GM19468 (cell line): ENCODE measurements around the gene HGS.
"Not testable (repeated sequence)": the region's sequence is repeated elsewhere in the genome, so short reads cannot be mapped to it uniquely, and the experiment has no call there.

Experiments
- ATAC-seq: cut with Tn5 transposase; IDR thresholded peaks from one replicate; pipeline ENCODE4 v1.9.1; 2021; ENCODE audit warnings: mild to moderate bottlenecking, moderate library complexity, moderate number of reproducible peaks; ENCODE audit not compliant: unreplicated experiment; ENCODE audit errors: extremely low read depth

HGS gene

DNA sequence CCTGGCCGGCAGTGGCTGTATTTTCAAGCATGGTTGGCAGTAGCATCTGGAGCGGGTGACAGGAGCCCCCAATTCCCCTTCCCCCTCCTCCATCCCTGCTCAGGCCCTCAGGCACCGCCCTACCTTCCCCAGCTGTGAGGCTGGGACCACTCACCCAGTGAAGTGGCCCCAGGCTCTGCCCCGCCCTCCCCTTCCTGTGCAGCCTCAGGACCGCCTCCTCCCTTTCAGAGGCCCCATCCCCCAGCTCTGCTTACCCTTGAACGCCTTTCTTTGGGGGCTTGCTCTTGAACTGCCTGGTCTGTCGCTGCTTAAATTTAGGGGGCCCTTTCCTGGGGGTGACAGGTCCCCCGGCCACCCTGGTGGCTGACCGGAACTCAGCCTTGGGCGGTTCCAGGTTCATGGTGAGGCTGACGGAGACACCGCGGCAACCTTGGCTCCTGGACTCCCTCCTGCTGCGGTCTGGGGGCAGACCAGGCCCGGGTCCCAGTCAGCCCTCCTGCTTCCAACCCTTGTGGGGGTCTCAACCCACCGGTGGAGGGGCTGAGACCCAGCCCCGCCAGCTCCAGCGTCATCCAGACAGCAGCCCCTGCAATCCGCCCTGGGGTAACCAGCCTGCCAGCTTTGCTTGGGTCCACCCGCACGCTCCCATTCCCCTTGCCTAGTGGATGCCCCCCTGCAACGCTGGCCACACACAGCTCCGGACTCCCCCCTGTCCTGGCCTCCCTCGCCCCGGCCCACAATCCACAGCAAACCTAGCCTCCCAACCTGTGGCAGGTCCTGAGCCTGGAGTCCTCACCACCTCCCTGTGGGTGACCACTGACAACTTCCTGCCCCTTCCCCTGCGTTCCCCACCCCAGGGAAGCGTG is 30.7 kb upstream of the HGS start:
- no peak for ATAC-seq

DNA sequence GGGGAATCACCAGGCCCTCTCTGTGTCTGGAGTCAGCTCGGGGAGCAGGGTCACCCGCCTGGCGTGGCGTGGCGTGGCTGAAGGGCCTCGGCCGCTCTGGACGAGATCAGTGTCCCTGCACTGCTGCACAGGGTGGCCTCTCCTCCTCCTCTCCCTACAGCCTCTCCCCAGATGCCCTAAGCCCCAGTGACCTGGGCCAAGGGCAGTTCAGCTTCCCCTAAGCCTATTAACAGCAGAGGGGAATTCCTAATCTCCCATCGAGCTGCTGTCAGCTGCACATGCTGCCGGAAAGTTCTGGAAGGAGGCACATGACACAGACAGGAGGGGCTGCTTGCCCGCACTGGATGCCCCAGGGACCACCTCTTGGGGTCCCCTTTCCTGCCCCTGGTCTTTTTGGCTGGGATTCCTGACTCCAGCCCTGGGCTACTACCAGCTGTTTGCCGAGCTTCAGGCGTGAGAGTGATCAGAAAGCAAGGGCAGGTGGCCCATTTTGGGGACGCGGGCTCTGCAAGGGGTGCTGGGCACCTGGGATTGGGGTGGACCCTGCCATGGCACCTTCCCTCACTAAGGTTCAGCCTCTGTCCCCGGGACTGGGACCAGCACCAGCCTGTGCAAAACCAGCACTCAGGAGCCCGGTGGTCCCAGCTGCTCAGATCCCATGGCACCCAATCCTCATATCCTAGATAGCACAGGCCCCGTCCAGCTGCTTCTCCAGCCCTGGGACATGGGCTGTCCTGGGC is 28.3 kb upstream of the HGS start:
- ATAC-seq = no peak

DNA sequence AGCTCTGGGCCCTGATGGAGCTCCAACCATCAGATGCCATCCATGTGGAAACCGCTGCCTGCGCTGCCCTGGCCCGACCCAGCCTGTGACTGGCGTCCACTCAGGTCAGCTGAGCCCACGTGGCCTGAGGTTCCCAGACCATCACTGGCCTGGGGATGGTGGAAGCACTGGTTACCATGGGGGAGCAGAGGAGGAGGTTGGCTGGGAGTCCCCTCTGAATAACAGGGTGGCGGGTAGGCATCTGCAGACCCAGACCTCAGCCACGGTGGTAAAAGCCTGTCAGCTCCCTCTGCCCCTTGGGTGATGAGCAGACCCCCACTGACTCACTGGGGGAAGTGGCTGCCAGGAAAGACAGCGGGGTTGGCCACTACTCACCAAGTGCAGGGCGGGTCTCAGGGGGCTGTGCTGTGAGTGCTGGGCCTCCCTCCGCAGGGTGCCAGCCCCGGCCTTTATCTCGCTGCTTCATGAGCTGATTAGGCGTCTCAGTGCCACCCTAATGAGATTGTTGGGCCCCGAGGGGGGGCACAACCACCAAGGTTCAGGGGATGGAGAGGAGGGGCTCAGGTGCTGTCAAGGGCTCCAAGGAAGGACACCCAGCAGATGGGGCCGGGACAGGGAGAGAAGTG is 27.6 kb upstream of the HGS start, which contains the start of gene PDE6G:
TSS of gene PDE6G (minus strand) at position 425 of the 626 bp plus-strand sequence. CDS start 3,237 bp downstream, outside the sequence.
- ATAC-seq = no peak

DNA sequence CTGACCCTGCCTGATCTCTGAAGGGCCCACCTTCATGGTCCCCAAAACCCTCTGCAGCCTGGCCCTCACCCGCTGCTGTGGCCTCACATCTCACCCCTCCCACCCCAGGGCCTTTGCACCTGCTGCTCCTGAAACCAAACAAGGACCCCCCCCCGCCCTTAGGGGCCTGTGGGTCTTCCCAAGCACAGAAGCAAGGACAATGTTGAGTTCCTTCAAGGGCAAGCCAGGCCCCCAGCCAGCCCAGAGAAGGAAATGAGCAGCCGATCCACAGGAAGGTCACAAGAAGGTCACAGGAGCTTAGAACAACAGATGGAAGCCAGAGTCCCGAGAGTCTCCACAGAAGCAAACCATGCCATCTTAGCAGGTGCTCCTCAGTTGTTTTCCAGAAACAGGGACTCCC is 27.0 kb upstream of the HGS start:
- no peak for ATAC-seq

DNA sequence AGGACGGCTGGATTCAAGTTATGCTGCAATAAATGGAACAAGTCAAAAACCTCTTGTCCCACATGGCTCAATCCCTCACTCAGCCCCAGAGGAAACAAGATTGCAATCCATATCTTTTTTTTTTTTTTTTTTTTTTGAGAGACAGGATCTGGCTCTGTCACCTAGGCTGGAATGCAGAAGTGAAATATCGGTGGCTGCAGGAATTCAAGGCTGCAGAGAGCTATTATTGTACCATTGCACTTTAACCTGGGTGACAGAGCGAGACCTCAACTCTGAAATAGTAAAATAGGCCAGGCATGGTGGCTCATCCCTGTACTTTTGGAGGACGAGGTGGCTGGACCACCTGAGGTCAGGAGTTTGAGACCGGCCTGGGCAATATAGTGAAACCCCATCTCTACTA is 24.8 kb upstream of the HGS start:
- no peak for ATAC-seq

DNA sequence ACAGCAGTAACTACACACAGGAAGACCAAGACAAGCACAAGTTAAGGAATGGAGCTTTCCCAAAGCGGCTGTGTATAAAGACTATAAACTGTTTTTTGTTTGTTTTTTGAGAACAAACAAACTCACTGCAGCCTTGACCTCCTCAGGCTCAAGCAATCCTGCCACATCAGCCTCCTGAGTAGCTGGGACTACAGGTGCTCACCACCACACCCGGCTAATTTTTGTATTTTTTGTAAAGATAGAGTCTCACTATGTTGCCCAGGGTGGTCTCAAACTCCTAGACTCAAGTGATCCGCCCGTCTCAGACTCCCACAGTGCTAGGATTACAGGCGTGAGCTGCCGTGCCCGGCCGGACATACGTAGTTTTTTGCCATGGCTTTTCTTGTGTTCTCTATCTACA is 23.4 kb upstream of the HGS start:
- no peak for ATAC-seq

DNA sequence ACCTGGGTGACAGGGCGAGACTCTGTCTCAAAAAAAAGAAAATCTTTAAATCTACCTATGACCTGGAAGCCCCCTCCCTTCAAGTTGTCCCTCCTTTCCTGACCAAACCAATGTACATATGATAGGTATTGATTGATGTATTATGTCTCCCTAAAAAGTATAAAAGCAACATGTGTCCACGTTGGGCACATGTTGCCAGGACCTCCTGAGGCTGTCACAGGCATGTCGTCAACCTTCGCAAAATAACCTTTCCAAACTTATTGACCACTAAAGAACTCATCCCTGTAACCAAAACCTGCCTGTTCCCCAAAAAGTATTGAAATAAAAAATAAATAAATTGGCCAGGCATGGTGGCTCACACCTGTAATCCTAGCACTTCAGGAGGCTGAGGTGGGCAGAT is 21.8 kb upstream of the HGS start:
- no peak for ATAC-seq

DNA sequence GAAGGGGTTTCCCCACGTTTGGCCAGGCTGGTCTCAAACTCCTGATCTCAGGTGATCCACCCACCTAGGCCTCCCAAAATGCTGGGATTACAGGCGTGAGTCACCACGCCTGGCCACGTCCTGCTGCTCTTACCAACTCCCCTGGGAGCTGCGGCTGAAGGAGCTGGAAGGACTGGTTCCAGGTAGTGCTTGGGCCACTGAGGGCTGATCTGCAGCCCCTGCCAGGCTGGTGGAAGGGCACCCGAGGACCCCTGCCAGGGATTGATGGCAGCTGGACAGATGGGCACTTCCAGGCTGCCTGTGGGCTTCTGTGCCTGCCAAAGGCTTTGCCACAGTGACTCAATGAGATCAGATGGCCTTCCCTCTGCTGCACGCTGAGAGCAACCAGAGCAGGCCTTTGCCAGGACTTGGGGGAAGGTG is 19.8 kb upstream of the HGS start:
- no peak for ATAC-seq

DNA sequence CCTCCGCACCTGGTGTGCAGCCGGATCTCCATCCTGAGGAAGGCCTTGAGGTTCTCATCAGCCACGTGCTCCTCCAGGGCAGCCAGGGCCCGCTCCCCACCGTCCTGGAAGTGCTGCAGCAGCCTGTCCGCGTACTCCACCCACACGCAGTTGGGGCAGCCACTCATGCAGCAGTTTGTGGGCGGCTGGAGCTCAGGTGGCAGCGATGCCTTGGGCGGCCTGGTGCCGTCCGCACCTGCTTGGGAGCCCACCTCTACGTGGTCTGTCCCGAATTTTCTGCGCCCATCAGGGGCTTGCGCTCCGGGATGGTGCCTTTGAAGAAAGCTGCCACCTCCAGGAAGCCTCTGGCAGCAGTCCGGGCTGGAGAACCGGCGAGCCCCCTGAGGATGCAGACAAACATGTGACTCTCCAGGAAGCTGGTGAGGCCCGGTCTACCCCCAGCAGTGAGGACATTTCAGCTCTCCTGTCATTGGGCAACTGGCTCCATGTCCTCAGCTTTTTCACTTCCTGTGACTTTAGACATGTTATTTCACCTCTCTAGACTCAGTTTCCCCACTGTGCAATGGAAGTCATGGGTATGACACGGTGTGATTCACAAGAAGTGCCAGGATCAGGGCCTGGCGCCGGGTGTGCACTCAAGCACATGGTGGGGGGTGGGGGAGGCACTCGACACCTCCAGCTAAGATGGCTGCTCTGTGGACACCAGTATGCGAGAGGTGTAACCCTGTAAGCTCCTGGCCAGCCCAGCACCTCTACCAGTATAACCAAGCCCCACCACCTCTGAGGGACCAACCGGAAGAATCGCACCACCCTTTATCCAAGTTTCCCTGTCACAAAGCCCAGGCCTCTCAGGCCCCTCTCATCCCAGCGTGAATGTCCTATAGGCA is 18.4 kb upstream of the HGS start:
- ATAC-seq = no peak

DNA sequence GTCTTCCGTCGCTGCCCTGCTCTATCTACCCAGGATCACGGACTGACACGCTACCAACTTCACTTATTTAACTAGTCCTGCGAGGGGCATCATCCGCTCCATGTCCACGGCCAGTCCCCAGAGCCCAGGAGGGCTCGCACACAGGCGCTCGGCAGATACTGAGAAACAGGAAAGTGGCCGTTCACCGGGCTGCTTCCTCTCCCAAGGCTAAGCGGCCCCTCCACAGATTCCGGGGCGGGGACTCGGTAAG is 17.8 kb upstream of the HGS start:
- ATAC-seq = no peak

DNA sequence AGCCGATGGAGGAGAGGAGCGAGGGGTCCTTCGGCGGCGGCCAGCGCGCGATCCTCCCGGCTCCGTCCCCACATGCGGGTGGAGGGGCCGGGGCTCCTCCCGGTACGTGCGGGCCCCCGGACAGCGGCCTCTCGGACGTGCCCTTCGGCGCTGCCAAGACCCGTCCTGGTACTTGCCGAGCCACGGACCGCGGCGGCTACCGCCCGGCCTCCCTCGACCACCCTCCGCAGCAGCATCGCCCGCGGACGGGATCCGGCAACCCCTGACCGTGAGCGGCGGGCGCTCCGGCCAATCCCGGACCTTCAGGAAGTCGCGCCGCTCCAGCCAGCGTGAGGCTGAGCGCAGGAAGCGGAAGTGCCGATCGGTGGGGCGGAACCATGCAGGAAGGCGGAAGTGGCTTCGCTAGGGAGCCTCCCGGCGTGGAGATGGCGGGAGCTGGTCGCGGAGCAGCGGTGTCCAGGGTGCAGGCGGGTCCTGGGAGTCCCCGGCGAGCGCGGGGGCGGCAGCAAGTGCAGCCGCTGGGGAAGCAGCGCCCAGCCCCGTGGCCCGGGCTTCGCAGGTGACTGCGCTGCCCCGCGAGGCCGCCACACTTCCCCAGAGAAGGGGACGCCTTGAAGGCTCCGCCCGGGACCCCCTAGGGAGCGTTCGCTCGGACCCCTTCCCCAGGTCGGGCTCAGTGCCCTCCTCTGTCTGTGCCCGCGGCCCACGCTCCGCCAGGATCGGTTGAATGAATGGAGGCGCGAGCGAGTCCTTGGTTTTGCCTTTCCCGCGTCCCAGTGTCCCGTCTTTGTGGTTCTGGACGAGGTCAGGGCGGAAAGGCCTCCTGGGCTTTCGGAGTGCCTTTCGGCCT is 17.2 kb upstream of the HGS start, which contains the start of the genes CCDC137 and OXLD1:
TSS of gene CCDC137 (plus strand) at position 396 of the 850 bp plus-strand sequence. CDS start at position 426, 30 bp downstream.
TSS of gene OXLD1 (minus strand) at position 264 of the 850 bp plus-strand sequence. CDS start at position 236, 28 bp downstream.
- ATAC-seq = peak; percentile 92

DNA sequence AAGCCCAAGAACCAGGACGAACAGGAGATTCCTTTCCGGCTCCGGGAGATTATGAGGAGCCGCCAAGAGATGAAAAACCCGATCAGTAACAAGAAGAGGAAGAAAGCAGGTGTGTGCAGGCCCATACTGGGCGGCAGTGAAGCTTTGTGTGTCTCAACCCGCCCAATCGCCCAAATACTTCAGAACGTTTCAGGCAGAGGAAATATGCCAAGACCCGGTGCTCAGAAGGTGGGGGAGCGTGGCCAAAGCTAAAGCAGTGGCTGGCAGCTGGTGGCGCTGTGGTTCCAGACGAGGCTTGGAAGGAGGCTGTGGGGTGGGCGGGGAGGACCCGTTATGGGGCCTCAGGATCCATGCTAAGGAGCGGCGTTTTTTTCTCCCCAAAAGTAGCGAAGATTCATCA is 16.1 kb upstream of the HGS start:
- ATAC-seq = no peak

DNA sequence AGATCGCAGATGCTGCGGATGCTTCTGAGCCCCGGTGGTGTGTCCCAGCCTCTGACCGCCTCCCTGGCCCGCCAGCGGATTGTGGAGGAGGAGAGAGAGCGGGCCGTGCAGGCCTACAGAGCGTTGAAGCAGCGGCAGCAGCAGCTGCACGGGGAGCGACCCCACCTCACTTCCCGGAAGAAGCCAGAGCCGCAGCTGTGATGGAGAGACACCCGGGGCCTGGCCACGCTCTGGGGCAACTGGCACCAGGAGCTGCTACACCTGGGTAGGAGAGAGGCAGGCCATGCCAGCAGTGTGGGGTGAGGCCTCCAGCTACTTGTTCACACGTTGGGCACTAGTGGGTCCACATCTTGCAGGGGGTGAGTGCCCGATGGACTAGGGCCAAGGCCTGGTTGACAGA is 11.3 kb upstream of the HGS start:
- no peak for ATAC-seq

DNA sequence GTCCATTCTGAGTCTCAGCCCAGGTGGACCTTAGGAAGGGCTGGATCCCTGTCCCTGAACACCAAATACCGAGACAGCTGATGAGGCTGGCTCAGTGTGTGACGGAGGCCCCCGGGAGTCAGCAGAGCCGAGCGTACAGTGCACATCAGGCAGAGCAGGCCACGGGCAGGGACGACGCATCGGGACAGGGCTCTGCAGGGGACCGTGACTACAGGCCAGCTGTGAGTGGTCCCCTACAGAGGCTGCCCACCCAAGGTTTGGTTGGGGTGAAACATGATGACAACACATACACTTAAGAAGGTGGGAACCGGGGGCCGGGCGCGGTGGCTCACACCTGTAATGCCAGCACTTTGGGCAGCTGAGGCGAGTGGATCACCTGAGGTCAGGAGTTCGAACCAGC is 10.9 kb upstream of the HGS start:
- no peak for ATAC-seq

DNA sequence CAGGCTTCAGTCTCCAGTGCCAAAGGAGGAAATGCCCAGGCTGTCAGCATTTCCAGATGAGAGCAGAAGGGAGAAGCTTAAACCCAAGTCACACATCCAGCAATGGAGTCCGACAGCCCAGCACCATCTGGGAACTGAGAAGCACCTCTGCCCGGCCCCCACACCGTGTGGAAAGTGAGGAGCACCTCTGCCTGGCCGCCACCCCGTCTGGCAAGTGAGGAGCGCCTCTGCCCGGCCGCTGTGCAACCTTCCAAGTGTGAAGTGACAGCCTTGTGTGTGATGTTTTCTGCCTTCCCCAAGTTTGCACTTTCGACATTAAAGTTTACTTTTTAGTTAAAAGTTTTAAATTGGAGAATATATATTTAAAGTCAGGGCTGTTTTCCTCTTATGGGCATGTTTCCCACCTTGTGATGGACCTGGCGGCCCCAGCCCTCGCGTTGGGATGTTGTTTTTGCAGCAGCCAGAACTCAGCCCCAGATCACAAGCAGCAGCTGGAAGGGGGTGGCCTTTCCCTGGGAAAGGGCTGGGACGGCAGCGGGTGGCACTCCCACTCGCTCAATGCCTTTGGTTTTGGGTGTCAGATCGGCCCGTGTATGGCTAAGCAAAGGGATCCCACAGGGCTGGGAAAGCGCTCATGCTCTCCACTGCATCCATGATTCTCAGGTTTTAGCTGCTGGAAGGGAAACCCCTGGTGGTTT is 10.1 kb upstream of the HGS start:
- ATAC-seq = no peak

DNA sequence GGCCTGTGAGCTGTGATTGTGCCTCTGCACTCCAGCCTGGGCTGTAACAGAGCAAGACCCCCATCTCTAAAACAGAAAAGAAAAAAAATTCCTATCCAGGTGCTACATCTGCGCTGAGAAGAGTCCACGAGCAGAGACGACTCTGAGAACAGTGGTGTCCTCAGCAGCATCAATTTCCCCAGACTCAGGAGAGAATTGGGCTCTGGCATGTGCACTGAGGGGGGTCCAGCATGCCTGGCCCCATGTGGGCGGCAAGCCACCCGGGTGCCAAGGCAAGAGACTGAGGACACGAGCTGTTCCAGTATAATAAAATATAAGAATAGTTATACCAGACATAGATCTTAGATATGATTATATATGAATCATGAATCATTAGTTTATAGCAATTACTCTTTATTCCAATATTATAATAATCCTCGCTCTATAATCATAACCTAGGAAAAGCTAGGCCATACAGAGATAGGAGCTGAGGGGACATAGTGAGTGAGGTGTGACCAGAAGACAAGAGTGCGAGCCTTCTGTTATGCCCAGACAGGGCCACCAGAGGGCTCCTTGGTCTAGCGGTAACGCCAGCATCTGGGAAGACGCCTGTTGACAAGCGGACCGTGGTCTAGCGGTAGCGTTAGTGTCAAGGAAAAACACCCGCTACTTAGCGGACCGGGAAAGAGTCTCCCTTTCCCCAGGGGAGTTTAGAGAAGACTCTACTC is 8.1 kb upstream of the HGS start:
- ATAC-seq = not testable (repeated sequence)

DNA sequence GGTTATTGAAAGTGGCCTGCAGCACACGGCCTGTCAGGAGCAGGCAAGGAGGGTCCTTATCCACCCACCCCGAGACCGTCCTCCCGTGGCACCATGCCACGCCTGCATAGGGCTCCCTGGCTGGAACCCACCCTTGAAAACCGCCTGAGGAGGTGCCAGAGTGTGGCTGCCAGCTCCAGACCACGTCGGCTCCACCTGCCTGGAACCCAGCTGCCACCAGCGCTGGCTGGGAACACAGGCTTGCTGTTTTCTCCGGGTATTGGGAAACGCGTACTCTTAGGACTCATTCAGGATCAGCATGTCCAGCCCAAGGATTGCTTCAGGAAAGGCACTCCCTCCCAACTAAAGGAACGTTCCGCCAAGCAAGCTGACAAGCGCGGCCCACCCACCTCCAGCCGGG is 6.9 kb upstream of the HGS start:
- no peak for ATAC-seq

DNA sequence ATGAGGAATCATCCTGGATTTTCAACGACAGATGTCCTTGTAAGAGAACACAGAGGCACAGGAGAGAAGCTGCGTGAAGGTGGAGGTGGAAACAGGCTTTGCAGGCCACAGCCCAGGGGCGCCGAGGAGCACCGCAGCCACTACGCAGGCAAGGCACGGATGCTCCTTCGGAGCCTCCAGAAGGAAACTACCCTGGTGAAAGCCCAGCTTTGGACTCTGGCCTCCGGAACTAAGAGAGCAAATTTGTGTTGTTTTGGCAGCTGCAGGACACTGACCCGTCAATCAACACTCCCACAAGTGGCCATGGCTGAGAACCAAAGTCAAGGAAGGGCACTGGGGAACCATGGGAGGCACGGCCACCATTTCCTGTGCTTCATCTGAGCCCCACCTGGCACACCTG is 3.7 kb upstream of the HGS start:
- no peak for ATAC-seq
